T-helper 1 cell treated with Interleukin-12 subunit alpha and Interleukin-12 subunit beta and Interleukin-4 antibody, amounts not matched to agents 30 ng/mL and 1 ng/mL, for 36 hours (primary cell): ENCODE results near the gene DCLRE1A. TPM values are rescaled to one million over a fixed set of nuclear protein-coding genes. Genes with fewer than 3 reads are reported as not detected.
"Not testable (repeated sequence)": the region's sequence is repeated elsewhere in the genome, so short reads cannot be mapped to it uniquely, and the experiment has no call there.

ENCODE experiments used
- intact Hi-C: fragments of 100-400 bp; cut with micrococcal nuclease; formaldehyde crosslinking; loops from one replicate; pipeline ENCODE4 v1.15.1; 2024
- total RNA-seq: library from RNA; stranded (reverse); gene quantifications from 2 replicates; pipeline ENCODE4 v1.2.3, GENCODE V29; 2022

DCLRE1A gene
- total RNA-seq, 1 donor from 2014 or later, result 14.4 TPM

DNA sequence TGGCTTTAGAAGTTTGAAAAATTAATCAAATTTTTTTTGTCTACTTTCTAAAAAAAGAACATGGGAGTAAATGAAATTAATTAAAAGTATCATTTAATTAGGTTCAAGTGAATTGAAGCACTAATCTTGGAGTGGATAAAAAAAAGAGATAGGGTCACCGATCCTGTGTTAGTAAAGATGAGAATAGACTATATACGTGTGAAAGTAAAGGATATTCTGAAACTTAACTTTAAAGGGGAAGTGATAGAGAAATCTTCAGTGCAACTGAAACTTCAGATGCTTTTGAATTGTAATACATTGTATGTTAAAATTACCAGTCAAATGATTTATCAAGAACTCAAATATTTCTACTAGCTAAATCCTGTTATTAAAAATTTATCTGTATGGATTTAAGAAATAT, 5.4 kb upstream of the DCLRE1A start:
- intact Hi-C loops, result loop anchor here (5.0 to 10.0 kb wide), 4 partner anchors 636 to 1324 kb away; partner anchors contain the start of genes FHIP2A and TRUB1

DNA sequence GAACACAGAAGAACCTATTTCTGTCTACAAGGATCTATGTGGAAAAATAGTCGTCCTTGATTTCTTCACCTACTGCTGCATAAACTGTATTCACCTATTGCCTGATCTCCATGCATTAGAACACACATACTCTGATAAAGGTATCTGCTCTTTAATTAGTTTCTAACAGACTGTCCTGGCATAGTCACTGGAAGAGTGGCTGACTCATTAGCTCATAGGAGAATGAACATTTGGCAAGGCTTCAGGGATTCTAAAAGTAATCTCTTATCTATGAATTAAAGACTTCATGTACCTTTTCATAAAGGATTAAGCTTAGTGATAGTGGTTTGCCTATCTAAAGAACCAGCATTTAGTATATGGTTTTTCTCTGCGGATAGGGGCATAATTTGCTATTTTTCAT, 4.7 kb upstream of the DCLRE1A start:
- intact Hi-C loops, result loop anchor here (5.0 to 10.0 kb wide), 4 partner anchors 636 to 1324 kb away; partner anchors contain the start of genes FHIP2A and TRUB1

DNA sequence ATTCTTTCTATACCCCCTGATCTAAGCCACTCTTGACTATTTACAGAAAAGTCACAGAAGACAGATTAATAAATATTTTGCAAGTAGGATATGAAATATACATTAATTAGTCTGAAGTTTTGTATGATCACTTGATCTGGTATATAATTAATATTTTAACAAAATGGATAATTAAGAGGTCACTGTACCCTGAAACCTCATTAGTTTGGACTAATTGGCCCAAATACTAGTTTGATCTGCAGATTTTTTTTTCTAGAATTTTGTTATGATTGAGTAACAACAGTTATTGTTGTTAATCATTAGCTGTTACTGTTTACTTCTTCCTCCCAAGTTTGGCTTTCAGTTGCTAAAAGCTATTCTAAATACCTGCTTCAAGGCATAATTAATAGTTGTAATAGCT, 3.3 kb upstream of the DCLRE1A start:
- intact Hi-C loops, result loop anchor here (5.0 to 10.0 kb wide), 4 partner anchors 638 to 1322 kb away; partner anchors contain the start of genes FHIP2A and TRUB1

DNA sequence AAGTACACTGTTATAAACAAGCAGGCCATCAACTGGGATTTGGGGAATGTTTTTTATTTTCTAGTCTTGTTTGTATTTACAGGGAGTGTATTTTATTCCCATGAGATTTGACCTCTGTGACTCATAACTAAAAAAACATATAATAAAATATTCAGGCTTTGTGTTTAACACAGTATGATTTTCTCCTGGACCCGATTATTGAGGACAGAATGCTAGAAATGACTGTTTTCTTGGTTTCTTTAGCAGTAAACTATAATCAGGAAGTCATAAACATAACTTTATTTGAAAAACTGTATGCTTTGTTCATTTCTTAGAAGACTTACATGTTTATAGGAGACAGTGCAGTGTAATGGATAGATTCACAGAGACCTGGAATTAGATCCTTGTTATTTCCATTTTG, 2.7 kb upstream of the DCLRE1A start:
- intact Hi-C loops, result loop anchor here (5.0 to 10.0 kb wide), 4 partner anchors 638 to 1322 kb away; partner anchors contain the start of genes FHIP2A and TRUB1

DNA sequence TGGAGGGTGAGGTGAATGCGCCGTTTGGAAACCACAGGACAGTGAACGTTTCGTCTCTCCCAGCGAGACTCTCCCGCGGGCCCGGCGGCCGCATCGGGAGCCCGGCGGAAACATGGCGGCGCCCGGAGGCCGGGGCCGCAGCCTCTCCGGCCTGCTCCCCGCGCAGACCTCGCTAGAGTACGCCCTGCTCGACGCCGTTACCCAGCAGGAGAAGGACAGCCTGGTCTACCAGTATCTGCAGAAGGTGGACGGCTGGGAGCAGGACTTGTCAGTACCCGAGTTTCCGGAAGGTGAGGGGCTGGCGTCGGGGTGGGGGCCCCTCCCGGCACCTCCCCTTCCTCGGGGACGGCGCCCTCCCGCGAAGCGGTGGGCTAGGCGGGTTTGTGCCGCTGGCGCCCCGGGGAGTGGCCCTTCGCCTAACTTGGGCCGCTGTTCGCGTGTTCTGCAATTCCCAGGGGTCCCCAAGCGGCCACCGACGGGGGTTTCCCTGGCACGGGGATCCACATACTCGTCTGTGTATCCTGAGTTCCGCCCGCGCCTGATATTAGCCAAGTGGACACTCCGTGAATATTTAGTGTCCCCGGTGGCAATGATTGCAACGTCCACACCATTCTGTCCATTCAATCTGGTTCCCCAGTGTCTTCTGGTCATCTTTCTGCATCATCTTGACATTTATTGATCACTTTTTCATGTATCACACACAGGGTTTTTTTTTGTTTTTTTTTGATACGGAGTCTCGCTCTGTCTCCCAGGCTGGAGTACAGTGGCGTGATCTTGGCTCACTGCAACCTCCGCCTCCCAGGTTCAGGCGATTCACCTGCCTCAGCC, 1.1 kb upstream of the DCLRE1A start:
- intact Hi-C loops, result loop anchor here (1.0 to 10.0 kb wide), 11 partner anchors 106 to 1320 kb away; partner anchors contain the start of genes ADRB1, CCDC186, FHIP2A and TRUB1

DNA sequence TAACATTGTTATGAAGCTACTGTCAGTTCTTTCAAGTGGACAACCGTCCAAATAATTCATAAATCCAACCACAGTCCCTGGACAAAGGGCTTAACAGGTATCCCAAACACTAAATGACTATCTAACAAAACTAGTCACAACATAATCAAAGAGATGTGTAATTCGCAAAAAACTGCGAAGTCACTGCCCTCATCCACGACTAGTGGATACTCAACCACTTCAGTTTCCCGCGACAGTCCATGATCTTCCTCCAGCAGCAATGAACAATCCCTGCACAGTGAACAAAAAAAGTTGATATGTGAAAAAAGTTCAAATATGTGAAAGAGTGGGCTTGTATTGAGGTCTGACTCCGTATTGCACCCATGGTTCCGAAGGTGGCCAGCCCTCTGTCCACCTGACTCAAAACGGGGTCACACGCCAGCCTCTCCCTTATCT, 287 bp downstream of the DCLRE1A start:
- intact Hi-C loops, result loop anchor here (1.0 to 10.0 kb wide), 10 partner anchors 108 to 1319 kb away; partner anchors contain the start of genes ADRB1, CCDC186 and FHIP2A

DNA sequence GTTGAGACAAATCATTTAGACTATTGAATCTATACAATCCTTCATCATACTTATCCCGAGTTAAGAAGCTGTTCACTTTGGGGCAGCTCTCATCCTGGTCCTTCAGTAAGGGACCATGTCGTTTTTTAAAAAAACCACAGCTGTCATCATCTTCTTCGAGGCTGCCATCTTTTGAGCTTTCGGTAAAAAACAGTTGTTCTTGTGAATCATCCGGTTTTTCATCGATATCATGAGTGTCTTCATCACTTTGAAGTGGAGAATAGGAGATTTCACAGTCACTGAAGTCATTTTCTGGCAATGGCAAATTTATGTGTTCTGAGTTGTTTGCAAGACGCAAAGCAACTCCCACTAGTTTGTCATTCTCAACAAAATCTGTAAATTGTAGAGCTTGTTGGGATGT, 3.9 kb downstream of the DCLRE1A start:
- intact Hi-C loops, result loop anchor here (5.0 to 10.0 kb wide), 4 partner anchors 645 to 1315 kb away; partner anchors contain the start of gene FHIP2A

DNA sequence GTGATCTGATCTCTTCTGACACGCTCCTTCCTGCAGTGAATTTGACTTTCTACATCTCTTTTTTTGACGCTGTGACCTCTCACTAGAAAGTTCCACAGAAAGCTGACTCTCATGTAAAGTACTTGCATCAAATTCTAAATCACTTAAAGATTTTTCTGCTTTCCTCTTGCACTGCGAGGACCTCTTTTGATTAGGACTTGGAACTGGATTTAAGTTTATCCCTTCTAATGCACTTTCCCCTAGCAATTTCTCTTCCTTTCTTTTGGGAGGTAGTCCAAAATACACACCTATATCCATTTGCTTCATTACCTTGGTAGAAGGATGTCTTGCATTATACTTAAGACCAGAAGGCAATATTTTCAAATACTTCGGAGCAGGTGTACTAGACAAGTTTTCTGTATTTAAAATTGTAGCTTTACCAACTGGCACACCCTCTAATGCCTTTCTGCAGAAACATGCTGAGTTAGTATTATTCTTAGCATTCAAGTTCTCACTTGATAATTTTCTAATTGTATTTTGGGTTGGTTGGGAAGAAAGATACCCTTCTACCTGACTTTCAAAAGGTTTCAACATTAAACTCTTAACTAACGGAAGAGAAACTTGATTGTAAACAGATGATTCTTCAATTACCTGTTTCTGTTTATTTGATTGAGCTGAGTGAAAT, 4.6 kb downstream of the DCLRE1A start:
- intact Hi-C loops, result no loop called here

DNA sequence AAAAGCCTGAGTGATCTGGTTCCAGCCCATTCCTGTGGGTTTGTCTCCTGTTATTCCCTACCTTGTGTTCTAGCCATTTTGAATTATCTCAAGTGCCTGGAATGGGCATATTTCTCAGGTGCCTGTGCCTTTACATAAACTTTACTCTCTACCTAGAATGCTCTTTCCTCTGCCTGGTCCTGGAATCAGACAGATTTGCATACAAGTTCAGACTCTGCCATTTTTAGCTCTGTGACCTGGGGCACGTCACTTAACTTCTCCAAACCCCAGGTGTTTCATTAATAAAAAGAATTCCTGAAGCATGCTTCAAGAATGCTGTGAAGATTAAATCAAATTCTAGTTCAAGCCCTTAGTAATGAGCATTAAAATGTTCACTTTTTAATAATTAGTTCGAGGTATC, 7.8 kb downstream of the DCLRE1A start:
- intact Hi-C loops, result no loop called here

DNA sequence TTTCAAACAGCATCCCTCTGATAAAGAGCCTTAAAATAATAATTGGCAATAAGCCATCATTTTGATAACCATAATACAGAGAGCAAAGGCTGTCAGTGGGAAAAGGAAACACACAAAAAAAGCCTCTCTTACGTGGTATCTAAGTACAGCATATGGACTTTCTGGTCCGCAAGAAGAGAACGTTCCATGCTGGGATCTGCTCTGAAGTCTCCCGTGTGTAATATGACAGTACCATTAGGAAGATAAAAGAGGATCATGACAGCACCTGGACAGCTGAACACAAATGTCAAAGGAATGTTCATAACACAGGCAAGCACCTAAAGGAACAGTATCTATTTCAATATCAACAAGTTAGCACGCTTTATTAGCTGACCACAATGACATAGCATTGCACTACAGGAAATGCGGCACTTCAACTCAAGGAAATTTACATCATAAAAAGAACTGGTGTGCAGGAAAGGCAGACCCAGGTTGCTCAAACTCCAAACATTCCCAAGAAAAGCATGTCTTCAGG, 9.9 kb downstream of the DCLRE1A start:
- intact Hi-C loops, result no loop called here

DNA sequence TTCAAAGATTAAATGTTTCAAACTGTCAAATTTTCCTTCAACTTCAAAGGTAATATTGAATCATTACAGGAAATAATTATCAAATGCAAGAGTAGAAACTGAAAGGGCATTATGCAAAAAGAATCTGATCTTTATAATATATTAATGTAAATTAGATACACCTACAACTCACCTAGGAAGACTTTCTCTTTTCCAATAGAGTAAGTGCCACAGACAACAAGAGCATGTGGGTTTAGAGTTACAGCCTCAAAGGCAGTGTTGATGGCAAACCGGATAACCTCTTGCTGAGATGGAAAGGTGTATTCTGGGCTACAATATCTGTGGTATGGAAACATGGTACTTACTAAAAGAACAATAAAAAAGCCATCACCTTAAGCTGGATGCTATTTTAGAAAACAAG, 11.7 kb downstream of the DCLRE1A start:
- intact Hi-C loops, result no loop called here

DNA sequence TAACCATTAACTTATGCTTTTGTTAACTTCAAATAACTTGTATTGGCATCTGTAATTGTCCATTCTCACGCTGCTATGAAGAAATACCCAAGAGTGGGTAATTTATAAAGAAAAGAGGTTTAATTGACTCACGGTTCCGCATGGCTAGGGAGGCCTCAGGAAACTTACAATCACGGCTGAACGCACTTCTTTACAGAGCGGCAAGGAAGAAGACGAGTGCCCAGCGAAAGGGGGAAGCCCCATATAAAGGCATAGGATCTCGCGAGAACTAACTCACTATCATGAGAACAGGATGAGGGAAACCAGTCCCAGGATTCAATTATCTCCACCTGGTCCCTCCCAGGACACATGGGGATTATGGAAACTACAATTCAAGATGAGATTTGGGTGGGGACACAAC, 25.3 kb downstream of the DCLRE1A start:
- intact Hi-C loops, result not testable (repeated sequence)

DNA sequence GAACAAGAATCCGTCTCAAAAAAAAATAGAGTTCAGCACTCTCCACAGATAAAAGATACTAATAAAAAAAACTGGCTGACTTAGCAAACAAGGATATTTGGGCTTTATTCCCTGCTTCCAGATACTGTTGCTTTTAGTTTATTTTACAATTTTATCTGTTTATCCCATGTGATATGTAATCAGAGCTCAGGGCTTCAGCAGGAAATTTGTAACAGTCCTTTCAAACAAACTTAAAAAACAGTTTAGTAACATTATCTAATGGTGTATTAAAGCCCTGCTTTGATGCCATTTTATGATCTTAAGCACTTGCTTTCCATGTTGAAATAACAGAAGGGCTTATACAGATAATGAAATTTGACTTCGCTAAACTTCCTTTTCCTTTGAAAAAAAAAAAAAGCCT, 28.1 kb downstream of the DCLRE1A start:
- intact Hi-C loops, result no loop called here

DNA sequence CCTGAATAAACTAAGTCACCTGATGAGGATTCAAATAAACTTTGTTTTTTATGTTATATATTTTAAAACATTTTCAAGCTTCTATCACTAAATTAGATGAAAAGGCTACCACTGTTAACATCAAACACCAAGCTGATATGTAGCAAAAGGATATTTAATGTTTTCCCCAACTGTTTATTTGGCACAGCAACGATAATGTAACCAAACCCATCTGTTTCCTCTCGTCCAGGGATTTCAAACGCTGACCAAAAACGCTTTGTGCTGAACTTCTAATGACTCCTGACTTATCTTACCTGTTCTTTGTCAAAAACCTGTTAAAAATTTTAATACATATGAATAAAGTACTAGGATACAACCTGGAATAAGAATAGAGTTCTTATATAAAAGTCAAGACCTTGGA, 30.5 kb downstream of the DCLRE1A start:
- intact Hi-C loops, result no loop called here

DNA sequence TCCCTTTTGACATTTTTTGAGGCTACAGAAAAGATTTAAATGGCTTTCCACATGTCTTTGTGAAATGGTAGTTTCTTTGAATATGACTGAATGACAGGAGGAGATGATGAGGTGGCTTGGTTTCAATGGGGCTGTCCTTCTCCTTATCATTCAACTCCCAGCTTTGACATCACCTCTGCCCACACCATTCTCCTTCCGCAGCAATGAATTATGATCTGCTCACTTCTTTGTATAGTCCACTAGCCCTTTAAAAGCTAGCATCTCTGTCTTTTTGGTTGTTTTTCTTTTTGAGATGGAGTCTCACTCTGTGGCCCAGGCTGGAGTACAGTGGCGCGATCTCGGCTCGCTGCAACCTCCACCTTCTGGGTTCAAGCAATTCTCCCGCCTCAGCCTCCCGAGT, 31.7 kb downstream of the DCLRE1A start:
- intact Hi-C loops, result no loop called here

DNA sequence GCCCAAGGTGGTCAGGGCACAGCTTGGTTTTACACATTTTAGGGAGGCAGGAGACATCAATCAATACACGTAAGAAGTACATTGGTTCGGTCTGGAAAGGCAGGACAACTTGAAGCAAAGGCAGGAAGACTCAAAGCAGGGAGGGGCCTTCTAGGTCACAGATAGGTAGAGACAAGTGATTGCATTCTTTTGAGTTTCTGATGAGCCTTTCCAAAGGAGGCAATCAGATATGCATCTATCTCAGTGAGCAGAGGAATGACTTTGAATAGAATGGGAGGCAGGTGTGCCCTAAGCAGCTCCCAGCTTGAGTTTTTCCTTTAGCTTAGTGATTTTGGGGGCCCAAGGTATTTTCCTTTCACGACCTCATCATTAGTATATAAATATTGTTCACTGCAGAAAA, 32.6 kb downstream of the DCLRE1A start:
- intact Hi-C loops, result not testable (repeated sequence)

DNA sequence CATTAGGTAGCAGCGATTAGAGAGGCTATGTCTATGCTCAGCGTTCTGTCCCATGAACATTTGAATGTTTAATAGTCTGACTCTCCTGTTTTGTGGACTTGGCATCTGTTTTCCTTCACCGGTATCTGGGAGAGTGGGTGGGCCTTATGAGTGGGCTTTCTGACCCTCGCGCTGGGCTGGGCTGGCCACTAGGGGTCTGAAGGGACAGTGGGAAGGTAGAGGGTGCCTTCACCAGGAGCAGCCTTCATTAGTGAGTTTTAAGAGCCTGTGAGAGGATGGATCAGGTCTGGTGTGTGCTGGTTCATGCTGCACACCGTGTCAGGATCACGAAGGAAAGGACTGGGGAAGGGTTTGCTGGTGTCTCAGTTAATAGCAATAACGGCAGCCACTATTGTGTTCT, 33.4 kb downstream of the DCLRE1A start:
- intact Hi-C loops, result no loop called here

DNA sequence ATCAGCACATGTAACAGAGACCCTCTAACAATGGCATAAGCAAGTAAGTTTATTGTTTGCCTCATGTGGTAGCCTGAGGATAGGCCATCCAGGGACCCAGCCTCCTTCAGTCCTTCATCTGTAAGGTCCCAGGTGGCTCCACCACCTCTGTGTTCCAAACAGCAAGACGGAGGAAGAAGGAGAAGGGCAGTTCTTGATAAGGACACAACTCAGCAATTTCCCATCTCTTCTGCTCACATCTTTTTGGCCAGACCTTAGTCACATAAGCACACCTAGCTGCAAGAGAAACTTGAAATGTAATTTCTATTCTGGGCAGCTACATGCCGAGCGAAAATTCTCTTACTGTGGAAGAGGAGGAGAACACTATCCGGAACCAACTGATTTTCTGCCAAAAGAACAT, 33.9 kb downstream of the DCLRE1A start:
- intact Hi-C loops, result no loop called here

DNA sequence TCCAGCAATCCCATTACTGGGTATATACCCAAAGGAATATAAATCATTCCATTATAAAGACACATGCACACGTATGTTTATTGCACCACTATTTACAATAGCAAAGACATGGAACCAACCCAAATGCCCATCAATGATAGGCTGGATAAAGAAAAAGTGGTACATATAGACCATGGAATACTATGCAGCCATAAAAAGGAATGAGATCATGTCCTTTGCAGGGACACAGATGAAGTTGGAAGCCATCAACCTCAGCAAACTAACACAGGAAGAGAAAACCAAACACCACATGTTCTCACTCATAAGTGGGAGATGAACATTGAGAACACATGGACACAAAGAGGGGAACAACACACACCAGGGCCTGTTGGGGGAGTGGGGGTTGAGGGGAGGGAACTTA, 39.2 kb downstream of the DCLRE1A start:
- intact Hi-C loops, result not testable (repeated sequence)

DNA sequence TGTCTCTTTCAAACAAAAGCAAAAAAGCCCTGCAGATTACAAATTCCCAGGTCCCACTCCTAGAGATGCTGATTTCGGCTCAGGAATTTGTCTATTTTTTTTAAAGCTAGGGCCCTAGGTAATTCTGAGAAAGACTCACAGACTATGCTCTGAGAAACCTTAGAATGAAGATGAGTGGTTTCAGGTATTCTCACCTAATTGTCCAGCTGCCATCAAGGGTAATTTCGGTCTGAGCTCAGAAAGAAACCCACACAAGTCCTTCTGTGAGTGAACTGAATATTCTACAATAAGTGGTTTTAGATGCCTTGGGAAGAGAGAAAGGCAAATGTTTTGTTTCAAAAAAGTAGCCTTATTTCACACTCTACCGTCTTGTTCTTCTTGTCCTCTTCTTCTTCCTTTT, 45.7 kb downstream of the DCLRE1A start:
- intact Hi-C loops, result no loop called here

DNA sequence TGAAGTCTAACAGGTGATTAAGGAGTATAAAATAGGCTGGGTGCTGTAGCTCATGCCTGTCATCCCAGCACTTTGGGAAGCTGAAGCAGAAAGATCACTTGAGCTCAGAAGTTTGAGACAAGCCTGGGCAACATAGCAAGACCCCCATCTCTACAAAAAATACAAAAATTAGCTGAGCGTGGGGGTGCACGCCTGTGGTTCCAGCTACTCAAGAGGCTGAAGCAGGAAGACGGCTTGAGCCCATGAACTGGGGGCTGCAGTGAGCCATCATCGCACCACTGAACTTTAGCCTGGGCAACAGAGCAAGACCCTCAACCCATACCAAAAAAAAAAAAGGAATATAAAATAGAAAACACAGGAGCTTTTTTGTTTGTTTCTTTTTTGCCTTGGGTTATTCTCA, 47.4 kb downstream of the DCLRE1A start:
- intact Hi-C loops, result no loop called here

DNA sequence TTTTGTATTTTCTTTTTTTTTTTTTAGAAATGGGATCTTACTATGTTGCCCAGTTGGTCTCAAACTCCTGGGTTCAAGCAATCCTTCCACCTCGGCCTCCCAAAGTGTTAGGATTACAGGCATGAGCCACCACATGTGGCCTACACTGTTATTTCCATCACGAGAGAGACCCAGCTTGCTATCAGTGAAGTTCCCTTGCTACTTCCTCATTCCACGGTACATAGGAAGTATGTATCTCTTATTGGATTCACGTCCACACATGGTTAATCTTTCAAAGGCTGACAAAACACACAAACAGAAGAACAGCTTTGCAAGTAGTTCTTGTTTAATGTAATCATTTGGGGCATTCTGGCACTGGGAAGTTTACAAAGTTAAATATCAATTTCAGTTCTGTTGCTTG, 50.9 kb downstream of the DCLRE1A start:
- intact Hi-C loops, result no loop called here
